M059J (cell line): ENCODE results near the gene WSB2. TPM values are rescaled to one million over a fixed set of nuclear protein-coding genes. Genes with fewer than 3 reads are reported as not detected.

ENCODE experiments used
- DNase-seq: peaks from one replicate; pipeline ENCODE4 v3.0.0-alpha.2; 2012; ENCODE audit warnings: low read depth
- total RNA-seq: library from RNA; depleted of rRNA; stranded (reverse); fragments of >200 nt; shearing (Covaris generic); gene quantifications from 2 replicates; pipeline ENCODE4 v1.2.3, GENCODE V29; 2014; rRNA removed

Gene WSB2
- total RNA-seq, 1 experiment from 2014 or later = 133 TPM

GRCh38 chr12:117994551-117995438 is 66.2 kb downstream of the WSB2 start:
- DNase-seq = no peak

GRCh38 chr12:117986705-117987469 is 74.1 kb downstream of the WSB2 start:
- DNase-seq = peak; percentile 93

GRCh38 chr12:117985182-117985581 is 75.8 kb downstream of the WSB2 start:
- peak; percentile 58 for DNase-seq

Other genes starting within 250 kb of the WSB2 start
- gene KSR2, start 92.2 kb downstream of the WSB2 start, total RNA-seq = 0.20 and 0.30 TPM in 2 replicates
- 54.4 and 71.2 TPM in 2 replicates for gene RFC5, start 44.5 kb downstream of the WSB2 start, total RNA-seq
- gene VSIG10, start 42.8 kb upstream of the WSB2 start, total RNA-seq = 17.6 and 20.9 TPM in 2 replicates
- gene PEBP1, start 74.9 kb upstream of the WSB2 start, total RNA-seq = 251 and 299 TPM in 2 replicates